Hypothalamus (tissue), 51 donors: Measurements from ENCODE around the gene RAB8A.

ENCODE experiments used
- DNase-seq, 51 donors: peaks; one replicate each; lab custom pipeline; 2025; lab: John Stamatoyannopoulos, UW

Gene RAB8A

DNA sequence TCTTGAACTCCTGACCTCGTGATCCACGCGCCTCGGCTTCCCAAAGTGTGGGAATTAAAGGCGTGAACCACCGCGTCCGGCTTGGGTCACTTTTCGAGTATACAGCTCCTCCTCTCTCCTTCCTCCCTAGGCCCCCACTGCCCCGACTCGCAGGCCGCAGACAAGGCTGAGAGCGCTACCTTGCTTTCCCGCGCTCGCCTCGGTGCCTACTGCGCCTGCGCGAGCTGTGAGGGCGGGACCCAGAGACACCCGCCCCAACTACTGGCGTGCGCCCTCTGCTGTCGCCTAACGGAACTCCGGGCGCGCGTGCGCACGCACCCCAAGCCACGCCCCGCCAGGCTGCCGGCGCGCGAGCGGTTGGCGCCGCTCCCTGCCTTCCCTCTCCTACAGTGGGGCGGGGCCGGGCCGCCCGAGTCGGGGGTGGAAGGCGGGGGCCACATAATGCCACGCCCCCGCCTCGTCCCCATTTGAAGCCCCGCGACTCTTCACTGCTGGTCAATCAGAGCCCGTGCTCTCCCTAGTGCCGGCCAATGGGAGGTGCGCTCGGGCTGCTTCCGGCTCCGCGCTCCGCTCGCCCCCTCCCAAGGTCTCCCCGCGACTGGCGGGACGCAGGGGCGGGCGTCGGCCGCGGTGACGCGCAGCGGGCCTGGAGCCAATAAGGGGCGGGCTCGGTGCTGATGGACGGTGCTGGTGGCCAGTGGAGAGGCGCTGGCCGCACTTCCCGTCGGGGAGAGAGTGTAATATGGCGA lies at the start of gene RAB8A:
Gene RAB8A (plus strand): TSS at position 730 of the 749 bp plus-strand sequence. CDS start 13 bp downstream, at position 743.
- DNase-seq = peak; percentile 77 to 100 (median 99)

DNA sequence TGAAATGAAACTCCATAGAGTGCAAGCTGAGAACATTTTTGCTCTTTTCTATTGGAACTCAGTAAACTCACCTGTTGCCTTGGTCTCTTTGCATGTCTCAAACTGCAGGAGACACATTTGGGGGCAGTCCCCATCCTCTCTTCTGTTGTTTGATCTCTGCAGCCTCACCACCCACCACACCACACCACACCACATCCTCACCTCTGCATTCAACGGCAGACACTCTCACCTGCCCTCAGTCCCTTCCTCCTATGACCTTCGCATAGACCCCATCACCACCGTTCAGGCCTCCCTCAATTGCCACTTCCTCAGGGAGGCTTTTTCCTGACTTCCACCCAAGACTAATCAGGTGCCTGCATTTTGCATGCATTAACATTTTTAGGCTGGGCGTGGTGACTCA lies 49.7 kb upstream of the RAB8A start:
- no peak for DNase-seq

DNA sequence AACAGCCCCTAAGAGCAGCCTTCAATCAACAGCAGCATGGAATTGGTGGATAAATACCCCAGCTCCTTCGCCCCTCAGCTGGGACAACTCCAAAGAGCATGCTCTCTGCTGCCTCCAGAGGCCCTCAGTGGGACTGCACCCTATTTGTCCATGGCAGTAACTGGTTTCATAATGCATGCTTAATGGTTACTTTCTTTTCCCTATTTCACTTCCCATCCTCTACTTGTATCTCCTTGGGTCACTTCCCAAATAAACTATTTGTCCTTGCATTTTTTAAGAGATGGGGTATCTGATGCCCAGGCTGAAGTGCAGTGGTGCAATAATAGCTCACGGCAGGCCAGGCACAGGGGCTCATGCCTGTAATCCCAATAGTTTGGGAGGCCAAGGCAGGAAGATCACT lies 48.9 kb upstream of the RAB8A start:
- peak in 5 of 51 donors; percentile 12 to 39 (median 19) for DNase-seq

DNA sequence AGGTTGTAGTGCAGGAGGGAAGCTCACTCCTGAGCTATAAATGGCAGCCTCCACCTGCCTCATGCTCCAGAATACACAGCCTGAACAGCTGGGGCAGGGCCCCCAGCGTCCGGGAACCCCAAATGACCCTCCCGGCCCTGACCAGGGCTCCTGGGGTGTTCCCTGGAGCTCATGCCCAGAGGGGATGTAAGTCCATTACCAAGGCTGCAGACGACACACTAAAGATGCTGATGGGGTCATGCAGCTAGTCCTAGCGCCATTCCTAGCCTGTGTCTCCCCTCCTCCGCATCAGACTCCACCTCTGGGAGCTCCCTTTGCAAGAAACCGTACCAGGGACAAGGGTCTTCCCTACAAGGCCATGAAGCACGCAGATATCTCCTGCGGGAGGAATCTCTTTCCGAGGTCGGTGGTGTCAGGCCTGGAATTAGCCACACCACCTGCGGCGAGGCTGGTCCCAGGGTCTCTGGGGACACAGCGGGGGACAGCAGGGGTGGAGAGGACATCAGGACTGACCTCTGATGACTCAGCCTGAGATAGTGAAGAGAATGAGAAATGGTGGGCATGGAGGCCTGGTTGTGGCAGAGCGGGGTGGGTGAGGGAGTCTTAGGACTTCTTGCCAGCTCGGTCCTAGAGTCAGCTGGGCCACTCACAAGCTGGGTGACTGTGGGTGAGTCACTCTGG lies 47.3 kb upstream of the RAB8A start:
- DNase-seq = no peak

DNA sequence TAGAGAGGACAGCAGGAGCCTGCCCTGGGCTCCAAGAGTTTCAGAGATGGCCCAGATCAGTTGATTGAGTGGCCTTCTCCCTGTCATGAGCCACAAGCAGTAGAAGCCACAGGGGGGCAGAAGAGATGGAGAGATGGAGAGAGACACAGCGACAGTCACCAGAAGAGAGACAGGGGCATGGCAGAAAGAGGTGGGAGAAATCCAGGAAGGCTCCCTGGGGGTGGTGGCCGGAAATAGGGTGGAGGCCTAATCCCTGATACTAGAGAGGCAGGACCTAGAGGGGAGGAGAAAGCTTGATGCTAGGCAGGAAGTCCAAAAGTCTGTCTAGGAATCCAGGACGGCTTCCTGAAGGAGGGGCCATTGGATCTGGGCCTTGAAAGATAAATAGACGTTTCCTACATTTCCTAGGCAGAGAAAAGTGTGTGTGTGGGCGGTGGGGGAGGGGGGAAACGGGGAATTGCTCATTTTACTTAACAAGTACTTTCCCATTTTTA lies 45.0 kb upstream of the RAB8A start:
- no peak for DNase-seq

DNA sequence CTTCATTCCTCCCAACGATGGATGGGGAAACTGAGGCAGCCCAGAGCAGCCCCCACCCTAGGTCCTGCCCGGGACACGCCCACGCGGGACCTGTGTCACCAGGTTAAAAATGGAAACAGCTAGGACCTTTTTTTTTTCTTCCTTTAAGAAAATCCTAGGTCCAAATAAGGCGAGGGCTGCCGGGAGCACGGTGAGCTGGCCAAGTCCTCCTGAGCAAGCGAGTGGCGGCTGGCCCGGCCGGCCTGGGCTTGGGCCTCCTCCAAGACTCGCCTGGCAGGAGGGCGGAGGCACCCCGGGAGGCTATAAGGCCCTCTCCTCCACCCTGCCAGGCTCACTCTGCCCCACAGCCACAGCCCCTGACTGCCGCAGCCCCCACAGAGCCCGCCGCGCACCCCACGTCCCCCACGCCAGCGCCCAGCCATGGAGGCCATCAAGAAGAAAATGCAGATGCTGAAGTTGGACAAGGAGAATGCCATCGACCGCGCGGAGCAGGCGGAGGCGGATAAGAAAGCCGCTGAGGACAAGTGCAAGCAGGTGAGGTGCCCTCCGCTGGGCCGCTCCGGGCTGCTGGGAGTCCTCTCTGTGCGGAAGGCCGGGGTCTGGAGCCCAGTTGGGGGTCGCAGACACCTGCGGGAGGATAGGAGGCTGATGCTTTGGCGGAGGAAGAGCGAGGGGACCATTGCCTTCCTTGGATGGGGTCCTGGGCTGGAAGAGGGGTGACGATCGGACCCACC lies 44.3 kb upstream of the RAB8A start:
- peak in 31 of 51 donors; percentile 9 to 73 (median 45) for DNase-seq

DNA sequence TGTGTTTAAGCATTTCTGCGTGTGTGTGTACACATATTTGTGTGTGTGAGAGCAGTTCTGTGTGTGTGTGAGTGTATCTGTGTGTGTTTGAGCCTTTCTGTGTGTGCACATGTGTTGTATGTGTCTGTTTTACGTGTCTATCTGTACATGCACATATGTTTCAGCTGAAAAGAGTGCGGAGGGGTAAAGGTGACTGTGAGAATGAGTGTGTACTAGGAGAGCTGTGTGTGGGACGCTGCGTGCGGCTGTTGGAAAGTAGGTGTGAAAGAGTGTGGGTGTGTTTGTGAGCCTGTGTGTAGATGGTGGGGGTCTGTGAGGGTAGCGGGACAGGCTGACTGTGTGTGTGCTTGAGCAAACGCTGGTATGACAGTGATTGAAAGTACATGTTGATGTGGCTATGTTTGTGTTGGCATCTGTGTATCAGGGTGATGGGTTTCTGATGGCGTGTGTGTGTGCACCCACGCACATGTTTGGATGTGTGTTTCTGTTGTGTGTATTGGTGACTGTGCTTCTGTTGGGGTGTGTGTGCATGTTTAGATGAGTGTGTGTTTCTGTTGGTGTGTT lies 42.9 kb upstream of the RAB8A start:
- no peak for DNase-seq

DNA sequence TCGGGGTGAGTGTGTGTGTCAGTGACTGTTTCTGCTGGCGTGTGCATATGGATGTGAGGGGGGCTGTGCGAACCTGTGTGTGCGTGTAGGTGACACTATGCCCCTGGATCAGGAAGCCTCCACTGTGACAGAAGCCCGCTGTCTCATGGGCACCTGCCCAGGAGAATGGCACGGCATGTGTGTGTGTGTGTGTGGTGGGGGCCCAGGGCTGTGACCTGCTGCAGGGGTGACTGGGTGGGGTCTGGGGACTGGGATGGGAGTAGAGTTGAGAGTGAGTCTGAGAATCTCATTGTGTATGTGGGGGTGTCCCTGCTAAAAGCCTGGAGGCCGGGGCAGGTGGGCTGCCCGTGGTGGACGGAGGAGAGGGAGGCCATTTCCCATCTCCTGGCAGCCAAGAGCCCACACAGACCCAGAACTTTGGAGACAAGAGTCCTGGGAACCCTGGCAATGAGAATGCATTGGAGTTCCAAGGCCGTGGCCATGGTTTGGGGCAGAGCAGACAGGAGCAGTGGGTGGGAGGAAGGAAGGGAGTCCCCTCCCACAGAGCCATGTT lies 41.8 kb upstream of the RAB8A start:
- DNase-seq = no peak

DNA sequence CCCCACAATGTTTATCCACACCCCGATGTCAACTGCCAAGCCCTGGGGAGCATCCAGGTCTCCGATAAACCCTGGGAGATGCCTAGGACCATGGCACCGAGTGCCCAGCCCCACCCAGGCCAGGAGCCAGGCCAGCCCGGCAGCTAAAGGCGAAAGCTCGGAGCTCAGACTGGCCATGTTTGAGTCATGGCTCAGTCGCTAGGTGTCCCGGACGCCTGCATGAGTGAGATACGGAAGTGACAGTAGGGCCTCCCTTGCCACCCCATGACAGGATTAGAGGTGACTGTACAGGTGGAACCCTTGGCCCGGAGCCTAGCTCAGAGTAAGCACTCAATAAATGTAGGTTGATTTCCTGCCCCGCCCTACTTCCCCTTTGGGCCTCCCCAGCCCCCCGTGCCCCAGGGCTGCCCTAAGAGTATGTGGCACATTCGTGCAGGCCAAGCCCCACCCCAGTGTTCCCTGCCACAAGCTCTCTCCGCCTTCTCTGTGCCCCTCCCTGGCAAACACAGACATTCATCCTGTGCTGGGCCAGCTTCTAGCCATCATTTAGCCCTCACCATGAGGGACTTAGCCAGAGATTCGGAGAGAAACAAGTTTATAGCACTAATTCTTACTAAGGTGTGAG lies 41.2 kb upstream of the RAB8A start:
- DNase-seq = no peak

DNA sequence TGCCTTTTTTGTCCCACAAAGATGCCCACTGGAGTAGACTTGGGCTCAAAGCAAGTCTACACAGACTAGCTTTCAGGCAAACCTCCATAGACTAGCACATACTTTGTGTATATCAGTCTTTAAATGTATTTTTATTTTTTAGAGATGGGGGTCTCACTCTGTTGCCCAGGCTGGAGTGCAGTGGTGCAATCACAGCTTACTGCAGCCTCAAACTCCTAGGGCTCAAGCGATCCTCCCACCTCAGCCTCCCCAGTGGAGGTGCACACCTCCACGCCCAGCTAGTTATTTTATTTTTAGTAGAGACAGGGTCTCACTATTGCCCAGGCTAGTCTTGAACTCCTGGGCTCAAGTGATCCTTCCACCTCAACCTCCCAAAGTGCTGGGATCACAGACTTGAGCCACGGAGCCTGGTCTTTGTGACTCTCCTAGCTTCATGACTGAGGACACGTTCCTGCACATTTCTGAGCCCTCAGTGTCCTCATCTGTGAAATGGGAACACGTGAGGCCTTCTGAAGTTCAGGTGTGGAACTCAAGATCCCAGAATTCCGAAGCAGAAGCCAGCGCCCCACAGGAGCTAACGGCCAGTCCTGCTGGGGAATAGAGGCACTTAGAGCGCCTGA lies 40.5 kb upstream of the RAB8A start:
- no peak for DNase-seq

DNA sequence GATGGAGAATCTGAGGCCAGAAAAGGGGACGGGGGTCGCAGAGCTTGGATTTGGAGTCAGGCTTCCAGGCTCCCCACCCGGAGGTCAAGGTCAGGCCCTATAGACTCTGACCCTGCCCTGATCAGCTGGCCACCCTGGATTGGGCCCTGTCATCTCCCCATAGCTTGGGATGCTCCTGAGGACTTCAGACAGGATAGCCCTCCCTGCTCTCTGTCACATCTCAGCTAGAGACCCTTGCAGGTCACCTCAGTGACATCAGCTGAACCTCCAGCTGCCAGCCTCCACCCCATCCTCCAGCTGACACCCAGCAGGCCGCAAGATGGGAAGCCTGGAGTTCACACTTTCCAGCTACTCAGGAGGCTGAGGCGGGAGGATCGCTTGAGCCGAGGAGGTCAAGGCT lies 38.2 kb upstream of the RAB8A start:
- DNase-seq = no peak

DNA sequence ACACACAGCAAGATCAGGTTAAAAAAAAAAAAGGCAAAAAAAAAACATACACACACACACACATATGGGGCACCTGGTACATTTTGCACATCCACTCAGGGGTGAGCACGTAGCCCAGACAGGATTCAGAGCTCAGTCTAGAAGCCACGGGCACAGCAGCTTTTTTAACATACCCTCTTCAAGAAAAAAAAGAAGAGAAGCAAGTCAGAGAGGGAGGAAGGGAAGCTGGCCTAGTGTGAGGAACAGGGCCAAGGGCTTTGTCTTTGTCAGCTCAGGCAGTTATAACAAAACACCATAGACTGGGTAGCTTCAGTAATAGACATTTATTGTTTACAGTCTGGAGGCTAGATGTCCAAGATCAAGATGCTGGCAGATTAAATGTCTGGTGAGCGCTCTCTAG lies 37.7 kb upstream of the RAB8A start:
- DNase-seq = peak in 1 of 51 donors; percentile 12

DNA sequence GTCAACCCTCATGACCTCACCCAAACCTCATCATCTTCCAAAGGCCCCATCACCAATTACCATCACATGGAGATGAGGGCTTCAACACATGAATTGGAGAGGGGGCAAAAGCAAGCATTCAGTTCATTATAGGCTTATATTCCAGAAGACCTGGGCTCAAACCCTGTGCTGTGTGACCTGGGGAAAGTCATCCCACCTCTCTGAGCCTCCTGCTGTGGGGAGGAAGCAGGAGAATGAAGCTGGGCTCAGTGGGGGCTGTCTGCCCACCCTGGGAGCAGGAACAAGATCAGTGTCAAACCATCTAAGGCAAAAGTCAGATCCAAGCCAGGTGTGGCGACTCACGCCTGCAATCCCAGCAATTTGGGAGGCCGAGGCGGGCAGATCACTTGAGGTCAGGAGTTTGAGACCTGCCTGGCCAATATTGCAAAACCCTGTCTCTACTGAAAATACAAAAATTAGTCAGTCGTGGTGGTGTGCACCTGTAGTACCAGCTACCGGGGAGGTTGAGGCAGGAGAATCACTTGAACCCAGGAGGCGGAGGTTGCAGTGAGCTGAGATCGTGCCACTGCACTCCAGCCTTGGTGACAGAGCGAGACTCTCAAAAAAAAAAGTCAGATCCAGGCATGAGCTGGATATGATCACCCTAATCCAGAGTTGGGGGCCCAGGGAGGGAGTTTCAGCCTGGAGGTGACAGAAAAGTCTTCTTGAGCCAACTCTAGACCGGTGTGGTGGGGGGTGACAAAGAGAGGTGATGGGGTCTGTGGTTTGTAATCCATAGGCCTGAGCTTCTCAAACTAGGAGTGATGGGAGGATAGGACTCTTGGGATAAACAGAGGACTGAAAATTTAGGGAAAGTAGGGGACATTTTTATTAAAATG lies 37.0 kb upstream of the RAB8A start:
- DNase-seq = no peak

DNA sequence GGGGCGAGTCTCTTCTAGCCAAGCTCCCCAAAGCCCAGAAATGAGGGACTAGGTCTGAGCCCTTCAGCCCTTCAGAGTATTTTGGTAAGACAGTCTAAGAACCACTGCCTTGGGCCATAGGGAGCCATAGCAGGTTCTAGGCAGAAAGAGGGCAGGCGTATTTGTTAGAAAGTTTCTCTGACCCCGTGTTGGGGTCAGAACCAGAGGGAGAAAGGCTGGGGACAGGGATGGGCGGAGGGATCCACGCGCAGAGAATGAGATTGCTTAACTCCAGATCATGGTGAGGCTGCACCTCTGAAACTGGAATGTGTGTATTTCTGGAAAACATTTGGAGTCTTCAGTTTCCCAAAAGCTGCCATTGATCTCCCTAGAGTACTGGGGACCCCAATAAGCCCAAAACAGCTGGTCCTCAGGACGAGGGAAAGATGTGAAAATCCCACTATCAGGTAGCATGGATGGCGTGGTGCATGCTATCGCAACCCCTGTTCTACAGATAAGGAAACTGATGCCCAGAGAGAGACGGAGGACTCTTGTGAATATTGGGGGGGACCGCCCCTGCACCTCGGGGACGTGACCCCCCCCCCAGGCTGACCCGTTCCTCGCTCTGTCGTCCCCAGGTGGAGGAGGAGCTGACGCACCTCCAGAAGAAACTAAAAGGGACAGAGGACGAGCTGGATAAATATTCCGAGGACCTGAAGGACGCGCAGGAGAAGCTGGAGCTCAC lies 36.1 kb upstream of the RAB8A start:
- DNase-seq = no peak

DNA sequence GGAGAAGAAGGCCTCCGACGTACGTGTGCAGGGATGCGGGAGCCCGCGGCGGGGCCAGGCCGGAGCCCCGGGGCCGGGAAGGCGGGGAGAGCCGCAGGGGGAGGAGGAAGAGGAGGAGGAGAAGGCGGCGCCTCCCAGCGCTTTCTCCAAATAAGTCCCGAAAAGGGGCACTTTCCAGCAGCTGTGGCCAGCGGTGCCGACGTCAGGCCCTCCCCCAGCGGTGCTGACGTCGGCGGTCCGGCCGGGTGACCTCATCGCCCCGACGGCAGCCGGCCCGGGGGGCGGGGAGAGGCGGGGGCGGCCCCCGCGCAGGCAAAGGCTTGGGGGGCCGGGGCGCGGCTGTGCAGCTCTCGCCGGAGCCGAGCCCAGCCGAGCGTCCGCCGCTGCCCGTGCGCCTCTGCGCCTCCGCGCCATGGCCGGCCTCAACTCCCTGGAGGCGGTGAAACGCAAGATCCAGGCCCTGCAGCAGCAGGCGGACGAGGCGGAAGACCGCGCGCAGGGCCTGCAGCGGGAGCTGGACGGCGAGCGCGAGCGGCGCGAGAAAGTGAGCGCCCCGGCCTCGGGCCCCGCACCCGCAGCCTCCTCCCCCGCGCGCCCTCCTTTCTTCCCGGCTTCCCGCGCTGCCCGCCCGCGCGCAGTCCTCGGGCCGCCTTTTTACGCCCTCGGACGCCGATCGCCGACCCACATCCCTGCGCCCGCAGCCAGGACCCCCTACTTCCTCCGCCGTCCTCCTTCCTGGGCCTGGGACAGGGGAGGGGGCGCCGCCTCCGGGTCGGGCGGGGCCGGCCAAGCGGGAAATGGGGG lies 35.3 kb upstream of the RAB8A start, which contains the start of gene TPM4:
Gene TPM4 (plus strand): TSS at position 342 of the 804 bp plus-strand sequence. CDS start 71 bp downstream, at position 413.
- DNase-seq = peak in 50 of 51 donors; percentile 18 to 91 (median 75)

DNA sequence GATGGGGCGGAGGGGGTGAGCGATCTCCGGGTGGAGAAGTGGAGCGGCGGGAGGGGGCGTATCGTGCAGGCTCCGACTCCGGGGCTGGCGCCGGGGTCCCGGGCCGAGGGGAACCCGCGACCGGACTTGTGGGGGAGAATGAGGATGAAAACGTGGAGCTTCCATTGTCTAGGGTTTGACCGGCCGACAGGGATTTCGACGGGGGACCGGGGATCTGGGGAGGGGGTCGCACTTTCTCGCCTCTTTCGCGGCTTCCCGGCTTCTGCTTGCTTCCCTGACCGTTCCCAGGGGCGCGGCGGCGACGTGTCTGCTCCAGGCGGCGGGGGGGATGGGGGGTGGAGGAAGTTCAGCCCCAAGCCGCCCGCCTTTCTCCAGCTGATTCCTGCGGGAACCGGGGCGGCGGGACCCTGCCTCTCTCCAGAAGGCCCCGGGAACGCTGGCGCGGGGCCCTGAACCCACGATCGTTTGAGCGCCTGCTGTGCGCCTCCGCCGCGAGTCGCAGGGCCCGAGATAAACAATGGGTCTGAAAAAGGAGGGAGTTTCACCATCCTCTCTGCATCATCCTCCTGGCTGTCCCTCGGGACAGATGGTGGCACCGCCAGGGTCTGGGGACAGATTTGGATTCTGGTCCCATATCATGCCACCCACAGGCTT lies 34.6 kb upstream of the RAB8A start:
- peak in 33 of 51 donors; percentile 17 to 67 (median 48) for DNase-seq
